IPS DF 19.7 (cell line): Measurements from ENCODE around the gene RBBP9.
A peak's percentile ranks its signal among the peaks of the same experiment; 100 is the strongest.
"Not testable (repeated sequence)": the region's sequence is repeated elsewhere in the genome, so short reads cannot be mapped to it uniquely, and the experiment has no call there.

Experiments used
- DNase-seq: peaks from one replicate; pipeline ENCODE4 v3.0.0-alpha.2; 2013; ENCODE audit warnings: low read depth, low spot score

RBBP9 gene

GRCh38 chr20:18496740-18497592 is at the start of gene RBBP9:
Gene RBBP9, minus strand, starts transcription at chr20:18497225. Its CDS starts 58 bp downstream, at chr20:18497167.
- DNase-seq, result peak; percentile 71

- DNase-seq, result no peak
Measured at GRCh38 chr20:18545566-18545965, 48.5 kb upstream of the RBBP9 start.

- DNase-seq, result no peak
Measured at GRCh38 chr20:18543932-18544331, 46.9 kb upstream of the RBBP9 start.

GRCh38 chr20:18543216-18543615 is 46.2 kb upstream of the RBBP9 start:
- DNase-seq, result no peak

- no peak for DNase-seq
Measured at GRCh38 chr20:18541741-18542140, 44.7 kb upstream of the RBBP9 start.

GRCh38 chr20:18537651-18538050 is 40.6 kb upstream of the RBBP9 start:
- DNase-seq, result no peak

GRCh38 chr20:18533978-18534644 is 37.1 kb upstream of the RBBP9 start:
- no peak for DNase-seq

GRCh38 chr20:18533491-18533890 is 36.5 kb upstream of the RBBP9 start:
- DNase-seq, result no peak

- no peak for DNase-seq
Measured at GRCh38 chr20:18532626-18533025, 35.6 kb upstream of the RBBP9 start.

GRCh38 chr20:18529041-18529440 is 32.0 kb upstream of the RBBP9 start:
- DNase-seq, result no peak

GRCh38 chr20:18527836-18528235 is 30.8 kb upstream of the RBBP9 start:
- no peak for DNase-seq

GRCh38 chr20:18527339-18527738 is 30.3 kb upstream of the RBBP9 start:
- no peak for DNase-seq

GRCh38 chr20:18526761-18527160 is 29.7 kb upstream of the RBBP9 start:
- not testable (repeated sequence) for DNase-seq

- DNase-seq, result no peak
Measured at GRCh38 chr20:18524646-18525045, 27.6 kb upstream of the RBBP9 start.

GRCh38 chr20:18523066-18523465 is 26.0 kb upstream of the RBBP9 start:
- DNase-seq, result no peak

GRCh38 chr20:18522066-18522465 is 25.0 kb upstream of the RBBP9 start:
- DNase-seq, result not testable (repeated sequence)

- DNase-seq, result no peak
Measured at GRCh38 chr20:18515973-18516372, 18.9 kb upstream of the RBBP9 start.

GRCh38 chr20:18514127-18514526 is 17.1 kb upstream of the RBBP9 start:
- no peak for DNase-seq

- DNase-seq, result no peak
Measured at GRCh38 chr20:18513208-18513607, 16.2 kb upstream of the RBBP9 start.

- DNase-seq, result no peak
Measured at GRCh38 chr20:18511571-18511970, 14.5 kb upstream of the RBBP9 start.

- peak; percentile 94 for DNase-seq
Measured at GRCh38 chr20:18507218-18508191, 10.5 kb upstream of the RBBP9 start, which contains the start of gene SEC23B. Gene SEC23B, plus strand, starts transcription at chr20:18507940. Its CDS starts 2,896 bp downstream, at chr20:18510836.

- no peak for DNase-seq
Measured at GRCh38 chr20:18506744-18507143, 9.7 kb upstream of the RBBP9 start.
